RWPE2 (cell line): Measurements from ENCODE around the gene NPM3.

Source experiments
- ATAC-seq: fragments of 200-7000 bp; cut with Tn5 transposase; 3 replicates; pipeline ENCODE4 v1.9.1; 2021; ENCODE audit warnings: low read depth
- DNase-seq: peaks from one replicate; pipeline ENCODE4 v3.0.0-alpha.2; 2020; ENCODE audit warnings: low spot score
- H3K27ac ChIP-seq: fragments of 450-650 bp; 2 replicates; pipeline ENCODE4 v1.5.1; 2017; ENCODE audit warnings: mild to moderate bottlenecking; ENCODE audit not compliant: poor library complexity, severe bottlenecking
- H3K27me3 ChIP-seq: fragments of 250-450 bp; sonication (Bioruptor Pico); 2 replicates; pipeline ENCODE4 v1.5.1; 2021; ENCODE audit warnings: mild to moderate bottlenecking, moderate library complexity; ENCODE audit not compliant: insufficient read depth, poor library complexity, severe bottlenecking
- H3K36me3 ChIP-seq: fragments of 250-450 bp; sonication (Bioruptor Pico); 2 replicates; pipeline ENCODE4 v1.5.1; 2020; ENCODE audit warnings: low read depth, mild to moderate bottlenecking, moderate library complexity
- H3K4me1 ChIP-seq: fragments of 250-450 bp; sonication (Bioruptor Pico); 2 replicates; pipeline ENCODE4 v1.5.1; 2021; ENCODE audit warnings: mild to moderate bottlenecking, moderate library complexity; ENCODE audit not compliant: insufficient read depth, poor library complexity, severe bottlenecking
- H3K4me3 ChIP-seq: fragments of 250-450 bp; sonication (Bioruptor Pico); 2 replicates; pipeline ENCODE4 v1.5.1; 2021; ENCODE audit warnings: mild to moderate bottlenecking, moderate library complexity; ENCODE audit not compliant: severe bottlenecking
- H3K9me3 ChIP-seq: fragments of 250-450 bp; sonication (Bioruptor Pico); 2 replicates; pipeline ENCODE4 v1.5.1; 2021; ENCODE audit warnings: mild to moderate bottlenecking, moderate library complexity; ENCODE audit not compliant: severe bottlenecking
- TF ChIP-seq, protein P1 (sequence below): fragments of 450-650 bp; IDR thresholded peaks from one replicate; pipeline ENCODE4 v1.5.1; 2017; ENCODE audit warnings: mild to moderate bottlenecking, moderate library complexity; ENCODE audit not compliant: poor library complexity, severe bottlenecking

The NPM3 gene

DNA sequence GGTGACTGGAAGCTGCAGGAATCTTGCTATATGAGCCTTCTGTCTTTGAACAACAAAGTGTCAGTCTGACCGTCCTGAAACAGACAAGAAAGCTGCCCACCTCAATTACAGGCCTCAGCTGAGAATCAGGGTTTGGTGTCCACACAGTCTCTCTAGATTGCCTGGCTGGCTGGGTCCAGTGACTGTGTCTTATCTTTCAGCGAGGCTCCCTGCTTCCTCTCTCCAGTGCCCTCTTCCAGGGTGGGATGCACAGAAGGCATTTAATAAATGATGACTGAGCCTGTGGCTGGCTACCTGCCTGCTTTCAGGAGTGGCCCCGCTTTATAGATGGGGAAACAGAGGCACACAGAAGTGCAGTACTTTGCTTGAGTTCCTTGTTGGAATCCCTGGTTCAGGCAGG lies 34.8 kb downstream of the NPM3 start:
- Histone ChIP-seq H3K36me3 (no peaks in the 10 kb centered on the region), H3K4me3 (no peak overlapping the region), H3K27ac (no peak overlapping the region), H3K4me1 (no peaks in the 10 kb centered on the region), H3K27me3 (no peaks in the 10 kb centered on the region), H3K9me3 (no peaks in the 10 kb centered on the region)
- TF ChIP-seq, protein P1, sequence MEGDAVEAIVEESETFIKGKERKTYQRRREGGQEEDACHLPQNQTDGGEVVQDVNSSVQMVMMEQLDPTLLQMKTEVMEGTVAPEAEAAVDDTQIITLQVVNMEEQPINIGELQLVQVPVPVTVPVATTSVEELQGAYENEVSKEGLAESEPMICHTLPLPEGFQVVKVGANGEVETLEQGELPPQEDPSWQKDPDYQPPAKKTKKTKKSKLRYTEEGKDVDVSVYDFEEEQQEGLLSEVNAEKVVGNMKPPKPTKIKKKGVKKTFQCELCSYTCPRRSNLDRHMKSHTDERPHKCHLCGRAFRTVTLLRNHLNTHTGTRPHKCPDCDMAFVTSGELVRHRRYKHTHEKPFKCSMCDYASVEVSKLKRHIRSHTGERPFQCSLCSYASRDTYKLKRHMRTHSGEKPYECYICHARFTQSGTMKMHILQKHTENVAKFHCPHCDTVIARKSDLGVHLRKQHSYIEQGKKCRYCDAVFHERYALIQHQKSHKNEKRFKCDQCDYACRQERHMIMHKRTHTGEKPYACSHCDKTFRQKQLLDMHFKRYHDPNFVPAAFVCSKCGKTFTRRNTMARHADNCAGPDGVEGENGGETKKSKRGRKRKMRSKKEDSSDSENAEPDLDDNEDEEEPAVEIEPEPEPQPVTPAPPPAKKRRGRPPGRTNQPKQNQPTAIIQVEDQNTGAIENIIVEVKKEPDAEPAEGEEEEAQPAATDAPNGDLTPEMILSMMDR, result no peak
- DNase-seq (no peak), ATAC-seq (no peak)

DNA sequence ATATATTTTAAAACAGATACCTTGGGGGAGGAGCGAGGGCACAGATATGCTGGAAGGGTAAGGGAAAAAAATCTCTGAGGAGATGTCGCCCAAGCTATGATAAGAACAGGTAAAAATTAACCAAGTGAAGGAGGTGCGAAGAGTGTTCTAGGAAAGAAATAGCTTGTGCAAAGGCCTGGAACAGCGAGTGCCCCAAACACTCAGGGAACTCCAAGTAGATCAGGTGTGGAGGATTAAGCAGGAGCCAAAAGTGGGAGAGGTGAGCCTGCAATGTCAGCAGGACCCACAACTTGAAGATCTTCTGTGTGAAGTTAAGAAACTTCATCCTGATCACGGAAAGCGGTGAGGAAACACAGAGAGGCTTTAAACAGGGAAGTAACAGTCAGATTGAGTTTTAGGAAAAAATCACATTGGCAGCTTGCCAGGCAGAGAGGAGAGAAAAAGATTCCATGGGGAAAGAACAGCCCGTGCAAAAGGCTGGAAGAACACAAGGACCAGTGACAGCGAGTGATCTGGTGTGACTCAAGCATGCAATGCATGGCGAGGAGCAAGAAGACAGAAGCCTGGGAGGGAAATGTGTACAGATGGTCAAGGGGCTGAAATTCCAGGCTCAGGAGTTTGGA lies 38.1 kb downstream of the NPM3 start:
- Histone ChIP-seq H3K4me3 (no peak overlapping the region), H3K36me3 (no peaks in the 10 kb centered on the region), H3K27ac (no peak overlapping the region), H3K27me3 (no peaks in the 10 kb centered on the region), H3K9me3 (no peaks in the 10 kb centered on the region), H3K4me1 (no peaks in the 10 kb centered on the region)
- ATAC-seq, result no peak
- DNase-seq, result no peak
- TF ChIP-seq, protein P1, result no peak

DNA sequence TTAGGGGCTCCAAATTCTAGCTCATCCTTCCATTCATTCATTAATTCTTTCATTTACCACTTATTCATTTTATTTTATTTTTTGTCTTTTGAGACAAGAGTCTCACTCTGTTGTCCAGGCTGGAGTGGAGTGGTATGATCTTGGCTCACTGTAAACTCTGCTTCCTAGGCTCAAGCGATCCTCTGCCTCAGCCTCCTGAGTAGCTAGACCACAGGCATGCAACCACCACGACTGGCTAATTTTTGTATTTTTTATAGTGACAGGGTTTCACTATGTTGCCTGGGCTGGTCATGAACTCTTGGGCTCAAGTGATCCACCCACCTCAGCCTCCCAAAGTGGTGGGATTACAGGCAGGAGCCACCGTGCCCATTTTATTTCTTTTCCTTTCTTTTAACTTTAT lies 39.0 kb downstream of the NPM3 start:
- TF ChIP-seq, protein P1, result no peak
- ATAC-seq (no peak), DNase-seq (no peak)
- H3K36me3 ChIP-seq, result no peaks in the 10 kb centered on the region
- no peaks in the 10 kb centered on the region for H3K27me3 ChIP-seq
- no peaks in the 10 kb centered on the region for H3K4me1 ChIP-seq
- no peak overlapping the region for H3K4me3 ChIP-seq
- no peak overlapping the region for H3K27ac ChIP-seq
- H3K9me3 ChIP-seq, result no peaks in the 10 kb centered on the region

DNA sequence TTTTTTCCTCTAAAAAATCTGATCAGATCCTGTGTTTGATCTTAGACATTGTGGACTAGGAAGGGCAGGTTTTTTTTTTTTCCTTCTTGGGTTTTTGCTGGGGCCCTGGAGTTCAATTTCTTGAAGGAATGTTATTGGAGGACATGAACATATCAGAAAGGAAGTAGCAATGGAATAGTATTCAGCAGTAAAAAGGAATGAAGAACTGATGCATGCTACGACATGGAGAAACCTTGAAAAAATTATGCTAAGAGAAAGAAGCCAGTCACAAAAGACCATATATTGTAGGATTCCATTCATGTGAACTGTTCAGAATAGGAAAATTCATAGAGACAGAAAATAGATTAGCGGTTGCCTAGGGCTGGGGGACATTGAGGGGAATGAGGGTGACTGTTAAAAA lies 41.3 kb downstream of the NPM3 start:
- H3K4me1 ChIP-seq, result no peaks in the 10 kb centered on the region
- H3K9me3 ChIP-seq, result no peaks in the 10 kb centered on the region
- no peak for DNase-seq
- no peaks in the 10 kb centered on the region for H3K36me3 ChIP-seq
- ATAC-seq, result no peak
- H3K27ac ChIP-seq, result no peak overlapping the region
- H3K27me3 ChIP-seq, result no peaks in the 10 kb centered on the region
- TF ChIP-seq, protein P1, result no peak
- no peak overlapping the region for H3K4me3 ChIP-seq

DNA sequence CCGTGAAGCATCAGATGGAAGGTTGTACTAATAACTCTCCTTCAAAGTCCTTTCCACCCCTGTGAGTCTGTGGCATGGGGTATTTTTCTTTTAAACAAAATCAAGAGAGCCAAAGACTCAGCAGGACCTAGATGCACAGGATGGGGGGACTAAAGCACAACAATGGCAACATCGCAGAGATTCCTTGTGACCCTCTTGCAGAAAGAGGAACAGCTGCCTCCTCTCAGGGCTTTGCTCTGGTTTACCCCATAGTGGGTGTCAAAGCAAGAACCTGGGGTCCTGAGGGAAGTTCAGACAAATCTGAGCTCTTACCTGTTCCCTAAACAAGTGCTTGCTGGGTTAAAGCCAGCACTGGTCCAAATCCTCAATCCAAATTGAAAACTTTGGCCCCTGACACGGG lies 46.6 kb downstream of the NPM3 start:
- TF ChIP-seq, protein P1, result no peak
- H3K4me1 ChIP-seq, result no peaks in the 10 kb centered on the region
- ATAC-seq (no peak), DNase-seq (no peak)
- no peaks in the 10 kb centered on the region for H3K27me3 ChIP-seq
- H3K36me3 ChIP-seq, result no peaks in the 10 kb centered on the region
- no peak overlapping the region for H3K27ac ChIP-seq
- no peaks in the 10 kb centered on the region for H3K9me3 ChIP-seq
- H3K4me3 ChIP-seq, result no peak overlapping the region
